ENCODE results near the gene SOX1. TPM values are rescaled to one million over a fixed set of nuclear protein-coding genes. Genes with fewer than 3 reads are reported as not detected.

SOX1 gene
- polyA plus RNA-seq, 1 donor = 0.05 TPM

DNA sequence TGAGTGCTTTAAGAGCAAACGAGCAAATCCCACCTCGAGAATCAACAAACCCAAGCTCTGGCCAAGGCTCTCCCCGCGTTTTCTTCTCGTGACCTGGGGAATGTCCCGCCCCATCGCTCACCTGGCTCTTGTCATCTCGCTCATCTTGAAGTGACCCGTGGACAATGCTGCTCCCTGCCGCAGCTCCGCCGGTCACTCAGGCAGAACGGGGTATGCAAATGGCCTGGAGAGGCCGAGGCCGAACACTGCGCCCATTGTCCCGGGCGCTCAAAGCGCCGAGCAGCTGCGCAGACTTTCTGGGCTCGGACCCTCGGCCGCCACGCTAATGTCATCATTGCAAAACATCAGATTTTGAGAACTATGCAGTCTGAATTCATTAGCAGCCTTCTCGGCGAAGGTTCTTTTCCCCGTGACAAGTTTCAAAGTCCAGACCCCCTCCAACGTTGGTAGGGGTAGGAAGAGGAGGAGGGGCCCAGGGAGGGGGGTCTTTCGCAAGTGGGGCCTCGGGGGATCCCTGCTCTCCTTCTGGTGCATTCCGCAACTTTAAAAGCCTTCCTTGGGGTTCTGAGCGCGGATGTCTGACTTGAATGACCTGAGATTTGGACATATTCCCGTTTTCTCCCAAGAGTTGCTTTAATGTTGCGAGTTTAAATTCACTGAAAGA, 39.7 kb downstream of the SOX1 start:
- DNase-seq (ENCODE audit: low read depth) = no peak

DNA sequence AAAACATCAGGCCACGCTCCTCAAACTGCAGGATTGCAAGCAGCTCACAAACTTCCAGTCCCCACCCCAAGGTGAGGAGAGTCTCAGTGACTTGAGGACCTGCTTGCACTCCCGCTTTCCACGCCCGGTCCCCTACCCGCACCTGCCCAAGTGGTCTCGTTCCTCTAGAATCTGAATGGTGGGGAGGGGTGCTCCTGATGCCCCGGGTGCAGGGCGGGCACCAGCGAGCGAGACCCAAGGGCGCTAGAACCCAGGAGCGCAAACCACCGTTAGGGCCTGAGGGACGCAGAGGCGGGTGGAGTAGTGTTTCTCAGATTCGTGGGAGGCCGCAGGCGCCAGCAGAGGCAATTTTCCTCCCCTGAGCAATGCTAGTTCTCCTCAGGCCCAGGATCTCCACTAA, 40.3 kb downstream of the SOX1 start:
- DNase-seq (ENCODE audit: low read depth) = no peak

DNA sequence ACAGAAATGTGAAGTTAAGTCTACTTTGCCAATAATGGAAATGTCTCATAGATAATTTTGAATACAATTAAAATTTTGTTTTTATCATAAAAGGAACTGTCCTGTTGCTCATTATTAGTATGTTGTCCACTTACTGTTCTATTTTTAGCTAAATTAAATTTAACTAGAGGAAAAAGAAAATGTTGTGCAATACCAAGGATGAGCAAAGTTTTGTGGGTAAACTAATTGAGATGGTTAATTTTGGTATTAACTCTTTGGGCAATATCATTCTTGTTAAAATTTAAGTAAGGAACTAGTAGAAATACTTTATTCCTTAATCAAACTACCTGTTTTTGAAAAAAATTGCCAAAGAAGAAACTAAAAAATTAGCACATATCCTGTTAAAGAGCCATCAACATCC, 43.5 kb downstream of the SOX1 start:
- DNase-seq (ENCODE audit: low read depth) = no peak

DNA sequence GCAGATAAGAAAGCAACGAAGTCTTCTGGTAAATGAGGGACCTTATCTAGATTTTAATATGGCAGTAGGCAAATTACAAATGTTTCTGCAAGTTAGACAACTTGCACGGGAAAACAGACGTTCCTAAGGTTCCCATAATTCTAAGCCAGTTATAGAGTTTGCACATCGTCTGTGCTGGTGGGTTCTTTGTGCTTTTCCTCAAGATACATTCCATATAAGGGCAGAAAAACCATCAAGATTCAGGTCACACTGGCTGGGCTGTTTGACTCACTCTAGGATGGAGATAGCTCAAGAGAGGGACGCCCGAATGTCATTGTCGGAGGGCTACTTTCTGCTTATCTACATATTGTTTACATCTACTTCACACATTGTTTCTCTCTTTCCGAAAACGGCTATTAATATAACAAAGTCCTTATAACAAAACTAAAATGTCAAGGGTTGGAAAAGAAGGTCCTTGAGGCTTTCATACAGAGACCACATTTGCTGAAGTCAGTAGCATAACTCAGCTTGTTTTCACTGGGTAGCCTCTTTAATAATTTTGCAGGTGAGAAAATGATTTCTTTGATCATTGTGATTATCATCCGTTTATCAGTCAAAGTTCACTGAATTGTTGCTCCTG, 44.4 kb downstream of the SOX1 start:
- DNase-seq (ENCODE audit: low read depth) = no peak

DNA sequence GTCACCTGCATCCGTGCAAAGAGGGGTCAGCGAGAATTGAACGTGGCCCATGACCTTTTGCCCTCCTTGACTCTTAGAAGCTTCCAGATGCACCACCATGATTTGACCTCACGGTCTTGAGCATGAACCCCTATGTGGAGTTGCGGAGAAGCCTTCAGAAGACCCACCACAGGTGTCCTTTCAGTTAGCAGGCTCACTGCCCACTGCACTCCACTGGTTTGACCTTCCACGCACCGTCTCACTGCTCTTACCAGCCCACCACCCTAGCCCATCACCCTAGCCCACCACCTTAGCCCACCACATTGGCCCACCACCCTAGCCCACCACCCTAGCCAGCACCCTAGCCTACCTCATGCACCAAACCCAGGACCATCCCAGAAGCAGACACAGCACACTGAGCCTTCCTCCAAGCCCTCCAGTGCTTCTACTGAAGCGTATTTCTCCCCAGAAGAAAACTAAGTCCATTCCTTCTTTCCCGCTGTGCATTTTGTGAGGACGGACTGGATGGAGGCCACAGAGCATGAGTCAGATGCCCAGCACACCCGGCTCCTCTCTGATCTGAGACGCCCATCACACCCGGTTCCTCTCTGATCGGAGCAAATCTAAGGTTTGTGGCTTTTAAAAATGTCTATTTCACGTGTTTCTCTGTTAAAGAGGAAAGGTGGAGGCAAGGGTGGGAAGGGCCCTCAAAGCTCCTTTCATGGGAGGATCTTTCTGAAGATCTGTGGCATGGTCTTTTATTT, 45.8 kb downstream of the SOX1 start:
- DNase-seq (ENCODE audit: low read depth) = no peak

DNA sequence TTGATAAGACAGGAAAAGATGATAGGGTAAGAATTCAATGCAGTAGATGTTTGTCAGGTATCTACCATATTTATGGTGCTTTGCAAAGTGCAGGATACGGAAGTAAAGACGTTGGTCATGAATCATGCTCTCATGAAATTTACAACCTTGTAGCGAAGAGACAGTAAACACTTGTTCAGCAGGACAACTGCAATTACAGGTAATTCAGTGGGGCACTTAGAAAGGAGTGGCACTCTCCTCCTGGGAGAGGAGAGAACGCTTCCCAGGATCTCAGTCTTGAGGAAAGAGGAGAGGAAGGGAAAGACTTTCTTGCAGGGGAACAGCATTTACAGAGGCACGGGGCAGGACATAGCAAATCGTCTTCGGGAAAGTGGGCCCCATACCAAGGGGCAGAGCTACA, 46.4 kb downstream of the SOX1 start:
- no peak for DNase-seq (ENCODE audit: low read depth)

DNA sequence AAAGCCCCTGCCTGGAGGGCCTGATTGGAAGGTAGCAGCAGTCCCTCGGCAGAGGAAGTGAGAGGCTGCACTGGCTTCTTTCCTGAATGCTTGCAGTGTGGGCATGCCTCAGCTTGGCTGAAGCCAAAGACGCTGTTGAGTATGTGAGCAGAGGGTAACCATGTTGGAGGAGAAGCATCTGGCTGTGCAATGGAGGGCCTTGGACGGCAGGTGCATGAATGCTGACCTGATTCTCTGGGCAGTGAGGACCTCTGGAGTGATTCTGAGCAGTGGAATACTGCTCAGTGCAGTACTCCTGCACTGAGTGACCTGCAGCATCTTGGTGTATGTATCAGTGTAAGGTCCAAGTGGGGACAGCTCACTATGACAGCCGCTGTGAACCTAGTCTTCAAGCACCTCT, 46.9 kb downstream of the SOX1 start:
- DNase-seq (ENCODE audit: low read depth) = no peak

DNA sequence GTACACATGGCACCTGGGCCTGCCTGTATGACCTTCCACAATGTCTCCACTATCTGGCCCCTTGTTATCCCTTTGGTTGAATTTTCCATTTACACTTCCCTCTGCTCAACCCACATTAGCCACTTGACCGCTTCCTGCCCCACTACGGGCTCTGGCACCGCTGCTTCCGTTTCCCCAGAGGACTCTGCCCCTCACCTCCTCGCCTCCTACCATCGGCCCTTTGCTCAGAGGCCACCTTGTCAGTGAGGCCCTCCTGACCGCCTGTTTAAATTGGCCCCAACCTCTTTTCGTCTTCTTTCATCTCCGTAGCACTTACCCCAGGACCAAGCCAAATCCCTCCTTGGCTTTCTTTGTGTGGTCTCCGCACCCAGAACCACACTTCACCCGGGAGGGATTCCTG, 47.4 kb downstream of the SOX1 start:
- no peak for DNase-seq (ENCODE audit: low read depth)

DNA sequence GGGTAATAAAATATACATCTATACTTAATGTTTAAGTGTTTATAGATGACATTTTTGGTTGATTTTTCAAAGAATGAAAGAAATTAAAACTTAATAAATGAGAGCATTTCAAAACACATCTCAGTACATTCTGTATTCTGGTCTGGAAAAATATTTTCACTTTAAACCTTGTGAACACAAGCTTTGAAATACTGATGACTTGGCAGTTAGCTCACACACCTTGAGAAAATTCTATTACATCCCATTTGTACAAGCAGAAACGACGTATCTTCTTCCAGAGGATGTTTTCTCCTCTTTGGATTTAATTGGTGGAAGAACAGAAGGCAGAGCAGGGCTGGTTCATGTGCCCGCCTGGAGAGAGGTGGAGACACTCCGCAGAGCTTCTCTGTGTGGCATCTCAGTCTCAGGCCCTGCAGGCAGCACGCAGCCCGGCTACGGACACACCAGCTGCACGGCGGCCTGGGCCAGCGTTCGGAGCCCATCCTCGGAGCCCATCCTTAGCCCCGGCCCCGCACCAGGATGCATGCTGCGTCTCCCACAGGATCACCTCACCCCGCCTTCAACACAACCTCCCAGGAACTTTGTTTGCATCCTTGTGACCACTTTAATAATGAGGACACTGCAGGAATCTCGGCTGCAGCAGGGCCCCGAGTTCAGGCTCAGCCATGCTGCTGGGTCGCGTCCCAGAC, 48.6 kb downstream of the SOX1 start:
- DNase-seq (ENCODE audit: low read depth) = no peak

DNA sequence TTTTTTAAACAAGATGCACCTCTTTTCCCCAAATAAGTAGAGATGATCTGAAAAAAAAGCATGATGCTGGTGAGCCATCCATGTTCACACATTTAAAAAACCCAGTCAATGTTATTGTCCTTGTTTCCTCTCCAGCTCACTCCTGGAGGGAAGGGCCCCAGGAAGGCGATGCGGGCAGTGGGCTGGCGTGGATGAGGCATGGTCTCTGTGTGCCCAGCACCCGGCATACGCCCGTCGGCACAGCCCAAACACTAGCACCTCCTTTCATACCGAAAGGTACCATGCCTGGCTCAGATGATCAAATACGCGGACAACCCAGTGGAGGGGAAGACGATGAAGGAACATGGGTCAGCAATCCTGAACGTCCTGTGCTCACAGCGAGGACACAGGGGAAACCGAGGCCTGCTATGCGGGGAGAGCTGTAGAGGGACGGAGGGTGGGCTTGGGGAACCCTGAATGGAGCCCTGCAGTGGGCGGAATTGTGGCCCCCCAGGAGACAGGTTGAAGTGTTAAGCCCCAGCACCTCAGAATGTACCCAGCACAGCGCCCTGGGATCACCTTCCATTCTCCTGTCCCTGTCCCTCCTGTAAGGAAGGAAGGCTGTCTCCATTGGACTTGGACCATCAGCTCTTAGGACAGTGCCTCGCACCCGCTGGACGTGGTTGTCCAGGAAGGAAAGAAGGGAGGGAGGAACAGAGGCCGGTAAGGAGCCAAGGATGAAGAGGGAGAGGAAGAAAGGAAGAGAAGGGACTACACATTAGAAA, 49.4 kb downstream of the SOX1 start:
- no peak for DNase-seq (ENCODE audit: low read depth)

DNA sequence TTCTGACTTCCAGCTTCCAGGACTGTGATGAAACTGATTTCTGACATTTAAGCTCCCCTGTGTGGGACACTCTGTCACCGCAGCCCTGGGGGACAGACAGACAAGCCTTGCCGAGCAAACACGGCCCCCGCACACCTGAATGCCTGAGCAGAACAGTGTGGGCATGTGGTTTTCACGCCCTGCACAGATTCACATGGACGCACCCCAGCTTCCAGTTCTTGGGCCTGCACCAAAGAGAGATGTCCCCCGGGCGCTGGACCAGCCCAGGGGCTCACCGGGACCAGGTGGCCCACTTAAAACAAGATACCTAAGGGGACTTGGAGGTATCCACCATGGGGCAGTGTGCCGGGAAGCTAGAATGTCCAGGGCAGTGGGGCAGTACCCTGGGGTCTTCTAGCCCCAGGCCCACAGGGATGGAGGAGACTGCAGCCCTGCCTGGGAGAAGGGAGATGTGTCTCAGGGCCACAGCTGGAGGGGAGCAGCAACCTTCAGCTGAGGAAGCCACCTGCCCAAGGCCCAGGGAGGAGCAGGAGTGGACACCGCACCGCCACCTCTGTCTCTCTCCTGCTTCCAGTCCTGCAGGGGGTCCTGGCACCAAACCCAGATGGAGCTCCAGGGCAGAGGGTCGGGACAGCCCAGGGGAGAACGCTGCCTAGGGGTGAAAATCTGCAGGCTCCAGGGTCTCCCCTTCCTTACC, 50.5 kb downstream of the SOX1 start:
- no peak for DNase-seq (ENCODE audit: low read depth)

DNA sequence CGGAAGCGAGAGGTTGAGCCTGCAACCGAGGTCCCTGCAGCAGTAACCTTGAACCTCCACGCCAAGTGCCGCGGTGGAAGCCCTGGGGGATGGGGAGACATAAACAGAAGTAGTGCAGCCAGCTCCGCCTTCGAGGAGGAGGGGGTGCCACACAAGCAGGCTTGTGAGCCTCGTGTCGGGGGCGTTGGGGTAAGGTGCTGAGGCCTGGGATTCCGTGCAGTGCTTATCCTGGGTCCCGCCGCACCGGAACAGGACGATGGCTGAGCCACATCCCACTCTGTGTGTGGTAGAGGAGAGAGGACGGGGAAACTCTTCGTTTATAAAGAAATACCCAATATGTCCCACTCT, 51.0 kb downstream of the SOX1 start:
- DNase-seq (ENCODE audit: low read depth) = no peak

DNA sequence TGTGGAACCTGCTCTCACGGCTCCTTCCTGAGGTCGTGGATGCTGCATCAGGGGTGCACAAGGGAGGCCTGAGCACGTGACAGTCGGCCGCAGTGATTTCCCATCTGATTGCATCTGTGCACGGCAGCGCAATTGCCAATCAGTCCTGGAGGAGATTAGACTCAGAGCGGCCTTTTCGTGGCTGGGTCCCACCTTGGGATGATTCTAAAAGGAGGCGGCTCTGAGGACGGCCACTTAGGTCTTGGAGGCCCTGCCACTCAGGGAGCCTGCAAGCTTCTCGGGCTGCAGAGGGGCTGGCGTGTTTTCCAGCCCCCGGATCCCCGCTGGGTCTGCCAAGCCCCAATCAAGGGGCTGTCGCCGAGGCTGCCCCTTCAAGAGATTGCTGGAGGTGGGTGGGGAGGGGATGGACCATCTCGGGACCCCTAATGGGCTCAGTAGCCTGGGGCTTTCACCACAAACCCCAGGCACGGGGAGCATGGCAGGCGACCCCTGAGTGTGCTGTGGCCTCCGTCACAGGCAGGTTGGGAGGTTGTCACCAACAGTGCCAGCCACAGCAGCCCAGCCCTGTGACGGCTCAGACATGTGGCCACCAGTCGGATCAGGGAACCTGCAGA, 51.6 kb downstream of the SOX1 start:
- DNase-seq (ENCODE audit: low read depth) = no peak

DNA sequence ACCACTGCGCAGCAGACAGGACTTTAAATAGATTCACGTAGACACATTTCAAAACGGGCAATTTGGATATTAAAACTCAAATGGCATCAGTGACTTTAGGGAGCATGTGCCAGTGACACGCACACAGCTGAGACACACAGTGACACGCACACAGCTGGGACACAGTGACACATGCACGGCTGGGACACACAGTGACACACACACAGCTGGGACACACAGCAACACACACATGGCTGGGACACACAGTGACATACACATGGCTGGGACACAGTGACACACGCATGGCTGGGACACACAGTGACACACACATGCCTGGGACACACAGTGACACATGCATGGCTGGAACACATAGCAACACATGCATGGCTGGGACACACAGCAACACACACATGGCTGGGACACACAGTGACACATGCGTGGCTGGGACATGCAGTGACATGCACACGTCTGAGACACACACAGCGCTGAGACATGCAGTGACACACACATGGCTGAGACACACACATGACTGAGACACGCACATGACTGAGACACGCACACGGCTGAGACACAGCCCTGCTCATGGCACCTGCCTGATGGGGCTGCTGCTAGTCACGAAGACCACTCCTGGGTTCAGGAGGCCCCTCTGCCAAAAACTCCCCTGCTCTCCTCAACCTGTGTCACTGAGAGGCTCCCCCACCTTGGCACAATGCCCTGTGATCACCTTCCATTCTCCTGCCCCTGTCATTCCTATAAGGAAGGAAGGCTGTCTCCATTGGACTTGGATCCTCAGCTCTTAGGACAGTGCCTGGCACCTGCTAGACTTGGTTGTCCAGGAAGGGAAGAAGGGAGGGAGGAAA, 52.5 kb downstream of the SOX1 start:
- no peak for DNase-seq (ENCODE audit: low read depth)

DNA sequence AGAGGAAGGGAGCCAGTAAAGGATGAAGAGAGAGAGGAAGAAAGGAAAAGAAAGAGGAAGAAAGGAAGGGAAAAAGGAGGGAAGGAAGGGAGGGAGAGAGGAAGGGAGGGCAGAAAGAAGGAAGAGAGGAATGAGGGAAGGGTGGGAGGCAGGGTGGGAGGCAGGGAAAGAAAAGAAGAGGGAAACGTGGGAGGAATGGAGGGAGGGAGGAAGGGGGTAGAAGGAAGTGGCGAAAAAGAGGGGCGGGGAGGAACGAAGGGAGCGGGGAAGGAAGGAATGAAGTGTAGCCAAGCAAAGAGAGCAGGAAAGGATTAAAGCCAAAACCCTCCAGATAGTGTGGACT, 53.1 kb downstream of the SOX1 start:
- no peak for DNase-seq (ENCODE audit: low read depth)
